Measurements from ENCODE around the gene MUTYH. TPM values are rescaled to one million over a fixed set of nuclear protein-coding genes. Genes with fewer than 3 reads are reported as not detected.

MUTYH gene
- total RNA-seq, 1 donor from 2014 or later, result 8.3 TPM

DNA sequence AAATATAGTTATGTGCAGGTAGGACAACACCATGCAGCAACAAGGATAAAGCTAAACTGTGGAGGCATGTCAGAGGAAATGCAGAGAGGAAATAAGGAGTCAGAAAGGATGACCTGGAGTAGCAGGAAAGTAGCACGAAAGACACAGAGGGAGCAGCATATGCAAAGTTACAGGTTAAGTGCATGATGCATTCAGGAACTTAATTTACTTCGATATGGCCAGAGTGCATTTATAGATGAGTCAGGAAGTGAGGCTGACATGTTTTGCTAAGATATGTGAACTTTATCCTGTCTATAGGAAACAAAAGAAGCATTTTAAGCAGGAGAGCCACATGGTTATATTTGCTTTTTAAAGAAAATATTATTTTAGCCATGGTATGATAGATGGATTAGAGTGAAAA, 15.4 kb upstream of the MUTYH start:
- no peak for ATAC-seq
- intact Hi-C loops (cut with DNase I), result no loop called here
- DNase-seq (ENCODE audit: missing footprints), result no peak

DNA sequence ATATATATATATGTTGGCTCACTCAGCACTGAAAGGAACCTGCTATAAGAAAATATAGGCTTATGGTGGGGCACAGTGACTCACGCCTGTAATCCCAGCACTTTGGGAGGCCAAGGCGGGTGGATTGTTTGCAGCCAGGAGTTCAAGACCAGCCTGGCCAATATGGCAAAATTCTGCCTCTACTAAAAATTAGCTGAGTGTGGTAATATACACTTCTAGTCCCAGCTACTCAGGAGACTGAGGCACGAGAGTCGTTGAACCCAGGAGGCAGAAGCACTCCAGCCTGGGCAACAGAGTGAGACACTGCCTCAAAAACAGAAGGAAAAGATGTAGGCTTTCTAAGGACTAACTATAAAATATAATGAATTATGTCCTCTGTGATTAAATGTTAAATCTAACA, 14.6 kb upstream of the MUTYH start:
- ATAC-seq (no peak), DNase-seq (ENCODE audit: missing footprints) (no peak)
- intact Hi-C loops (cut with DNase I), result no loop called here

- no peak for DNase-seq (ENCODE audit: missing footprints)
- intact Hi-C loops (cut with DNase I), result no loop called here
- ATAC-seq, result no peak
Observed at GRCh38 chr1:45353685-45354084, 13.4 kb upstream of the MUTYH start.

DNA sequence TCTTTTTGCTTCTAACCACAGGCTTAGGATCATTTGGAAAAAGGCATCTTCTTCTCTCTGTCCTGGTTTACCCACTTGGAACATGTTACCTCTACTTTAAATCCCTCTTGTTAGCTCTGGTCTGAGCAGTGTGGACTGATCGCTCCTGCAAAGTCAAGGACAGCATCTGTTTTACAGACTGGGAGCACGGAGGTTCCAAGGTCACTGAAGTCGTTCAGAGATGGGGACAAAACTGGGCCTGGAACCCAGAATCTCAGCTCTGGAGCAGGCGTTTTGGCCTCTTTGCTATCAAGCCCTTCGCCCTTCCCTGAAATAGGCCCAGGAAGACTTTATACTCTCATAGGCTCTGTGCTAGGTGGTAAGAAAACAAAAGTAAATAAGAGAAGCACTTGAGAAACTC, 11.3 kb upstream of the MUTYH start:
- intact Hi-C loops (cut with DNase I), result no loop called here
- no peak for ATAC-seq
- no peak for DNase-seq (ENCODE audit: missing footprints)

DNA sequence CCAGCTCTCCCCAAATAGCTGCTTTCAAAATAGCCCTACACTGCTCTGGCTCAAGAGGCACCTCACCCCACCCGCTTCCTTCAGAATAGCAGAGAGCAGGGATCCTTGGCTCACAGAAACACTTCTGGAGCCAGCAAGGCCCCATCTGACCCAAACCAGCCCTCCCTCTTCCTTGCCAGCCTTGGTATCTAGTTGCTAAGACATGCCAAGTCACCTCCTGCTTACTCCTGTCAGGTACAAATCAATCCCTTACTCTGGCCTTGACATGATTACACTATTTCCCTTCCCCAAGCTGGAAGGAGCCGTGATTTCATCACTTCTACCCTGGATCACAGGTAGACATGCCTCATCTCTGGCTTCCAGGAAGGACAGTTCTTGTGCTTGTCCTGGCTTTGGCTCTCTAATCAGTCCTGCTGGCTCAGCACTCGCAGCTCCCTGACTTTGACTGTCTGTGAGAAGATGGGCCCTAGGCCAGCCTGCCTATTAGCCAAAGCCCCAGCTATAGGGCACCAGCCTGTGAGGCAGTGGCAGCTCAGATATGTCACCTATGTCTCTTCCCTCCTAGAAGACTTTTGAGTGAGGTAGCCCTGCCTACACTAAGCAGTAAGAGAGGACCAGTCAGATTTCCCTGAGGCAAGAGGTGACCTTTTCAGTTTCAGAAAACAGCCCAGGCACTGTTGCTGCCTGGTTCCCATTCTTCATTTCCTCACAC, 8.9 kb upstream of the MUTYH start:
- intact Hi-C loops (cut with DNase I), result loop anchor here (10.0 kb wide), 1 partner anchor 216 kb away; no protein-coding TSS in a partner anchor
- ATAC-seq (peak; percentile 75), DNase-seq (ENCODE audit: missing footprints) (no peak)

DNA sequence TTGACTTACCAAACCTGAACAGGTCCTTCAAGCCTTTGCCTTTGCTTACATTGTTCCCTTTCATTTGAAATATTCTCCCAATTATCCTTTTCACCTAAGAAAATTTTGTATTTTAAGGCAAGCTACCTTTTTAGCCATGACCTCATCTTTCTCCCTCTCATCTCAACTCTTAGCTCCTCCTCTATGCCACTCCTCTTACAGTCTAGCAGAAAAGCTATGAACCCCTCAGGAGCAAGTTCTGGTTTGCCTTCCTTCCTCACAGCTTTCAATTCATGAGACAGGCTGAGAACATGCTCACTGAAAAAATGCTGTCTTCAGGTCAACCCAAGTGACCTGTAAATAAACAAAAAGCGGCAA, 8.3 kb upstream of the MUTYH start:
- DNase-seq (ENCODE audit: missing footprints) (no peak), ATAC-seq (peak; percentile 9)
- intact Hi-C loops (cut with DNase I), result loop anchor here (10.0 kb wide), 1 partner anchor 216 kb away; no protein-coding TSS in a partner anchor

GRCh38 chr1:45348020-45348419, 7.8 kb upstream of the MUTYH start:
- DNase-seq (ENCODE audit: missing footprints), result no peak
- ATAC-seq, result no peak
- intact Hi-C loops (cut with DNase I), result loop anchor here (10.0 kb wide), 1 partner anchor 217 kb away; no protein-coding TSS in a partner anchor

GRCh38 chr1:45346473-45346872, 6.2 kb upstream of the MUTYH start:
- intact Hi-C loops (cut with DNase I), result loop anchor here (10.0 kb wide), 1 partner anchor 218 kb away; no protein-coding TSS in a partner anchor
- ATAC-seq (no peak), DNase-seq (ENCODE audit: missing footprints) (no peak)

- intact Hi-C loops (cut with DNase I), result loop anchor here (10.0 kb wide), 1 partner anchor 220 kb away; no protein-coding TSS in a partner anchor
- ATAC-seq, result no peak
- DNase-seq (ENCODE audit: missing footprints), result no peak
Observed at GRCh38 chr1:45345014-45345413, 4.8 kb upstream of the MUTYH start.

GRCh38 chr1:45344499-45344898, 4.3 kb upstream of the MUTYH start:
- ATAC-seq (no peak), DNase-seq (ENCODE audit: missing footprints) (no peak)
- intact Hi-C loops (cut with DNase I), result loop anchor here (5.0 to 10.0 kb wide), 2 partner anchors 148 to 220 kb away; partner anchors contain the start of gene TESK2

- no peak for DNase-seq (ENCODE audit: missing footprints)
- ATAC-seq, result no peak
- intact Hi-C loops (cut with DNase I), result loop anchor here (2.0 to 10.0 kb wide), 3 partner anchors 36 to 224 kb away; partner anchors contain the start of gene TESK2
Observed at GRCh38 chr1:45340816-45341466, 701 bp upstream of the MUTYH start.

DNA sequence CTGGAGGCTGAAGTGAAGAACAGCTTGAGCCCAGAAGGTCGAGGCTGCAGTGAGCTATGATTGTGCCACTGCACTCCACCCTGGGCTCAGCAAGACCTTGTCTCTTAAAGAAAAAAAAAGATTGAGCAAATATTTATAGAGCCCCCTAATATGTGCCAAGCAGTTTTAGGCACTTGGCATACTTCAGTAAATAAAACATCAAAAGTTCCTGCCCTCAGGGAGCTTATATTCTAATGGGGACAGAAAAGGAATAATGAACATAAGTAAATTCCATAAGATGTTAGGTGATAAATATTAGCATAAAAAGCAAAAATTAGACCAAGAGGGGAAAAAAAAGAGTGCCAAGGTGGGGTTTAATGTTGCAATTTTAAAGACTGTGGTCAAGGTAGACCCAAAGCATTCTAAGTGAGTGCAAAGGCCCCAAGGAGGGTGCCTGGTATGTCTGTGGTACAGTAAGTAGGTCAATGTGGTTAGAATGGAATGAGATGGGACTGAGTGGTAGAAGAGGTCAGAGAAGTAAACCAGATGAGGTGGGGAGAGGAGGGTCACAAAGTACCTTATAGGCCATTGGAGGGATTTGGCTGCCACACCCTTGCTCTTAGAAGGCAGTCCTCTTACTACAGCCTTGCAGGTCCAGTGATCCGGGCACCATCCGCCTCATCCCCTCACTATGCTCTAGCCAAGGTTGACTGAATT, 2.5 kb downstream of the MUTYH start:
- no peak for DNase-seq (ENCODE audit: missing footprints)
- intact Hi-C loops (cut with DNase I), result no loop called here
- no peak for ATAC-seq

DNA sequence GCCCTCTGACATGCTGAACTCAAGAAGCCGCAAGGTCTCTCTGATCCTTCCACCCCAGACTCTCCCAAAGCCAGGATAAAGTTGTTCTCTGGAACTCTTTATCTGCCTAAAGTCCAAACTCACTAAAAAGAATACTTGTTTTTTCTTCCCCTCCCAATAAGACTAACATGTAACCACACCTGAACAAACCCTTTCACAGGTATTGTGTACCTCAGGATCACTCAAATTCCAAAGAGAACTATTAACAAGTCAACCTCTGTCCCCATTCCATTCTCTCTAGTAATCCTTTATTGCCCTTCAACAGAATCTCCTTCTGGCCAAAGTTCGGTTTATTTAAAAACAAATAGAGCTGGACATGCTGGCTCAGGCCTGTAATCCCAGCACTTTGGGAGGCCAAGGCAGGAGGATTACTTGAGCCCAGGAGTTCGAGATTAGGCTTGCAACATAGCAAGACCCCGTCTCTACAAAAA, 4.3 kb downstream of the MUTYH start:
- no peak for DNase-seq (ENCODE audit: missing footprints)
- ATAC-seq, result no peak
- intact Hi-C loops (cut with DNase I), result no loop called here

DNA sequence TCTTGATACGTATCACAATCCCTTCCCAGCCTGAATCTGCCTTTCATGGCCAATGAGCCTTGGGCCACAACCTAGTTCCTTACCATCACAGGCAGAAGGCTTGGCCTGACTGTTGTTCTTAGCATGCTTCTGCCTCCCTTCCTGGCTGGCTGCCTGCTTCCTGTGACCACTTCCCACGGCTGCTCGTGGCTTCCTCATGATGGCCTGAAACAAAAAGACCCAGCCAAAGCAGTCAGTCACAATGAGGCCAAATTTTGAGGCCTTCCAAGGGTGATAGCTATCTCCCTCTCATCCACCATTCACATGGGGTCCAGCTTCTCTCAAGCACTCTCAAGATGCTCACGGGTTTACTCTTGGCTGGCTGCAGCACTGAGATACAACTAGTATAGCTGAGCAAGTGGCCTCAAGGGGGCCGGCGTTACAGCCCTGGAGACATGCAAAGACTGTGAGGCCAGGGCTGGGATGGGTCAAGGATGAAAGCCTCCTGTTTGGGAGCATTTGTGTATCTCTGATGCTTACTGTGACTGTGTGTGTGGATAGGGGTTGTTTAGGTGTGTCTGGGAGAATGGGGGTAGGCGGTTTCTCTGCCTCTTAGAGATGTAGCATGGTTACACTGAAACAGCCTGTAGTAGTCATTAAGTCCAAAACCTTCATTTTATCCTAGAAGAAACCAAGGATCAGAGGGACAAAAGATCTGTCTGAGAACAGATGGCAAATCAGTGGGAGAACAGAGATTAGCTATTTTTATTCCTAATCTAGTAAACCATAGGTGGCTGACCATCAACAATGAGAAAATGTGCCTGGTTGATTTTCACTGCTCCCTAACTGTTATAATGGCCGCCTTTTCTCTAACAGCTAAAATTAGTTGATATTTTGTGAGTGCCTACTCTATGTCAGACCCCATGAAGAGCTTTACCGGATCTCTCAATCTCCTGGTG, 5.7 kb downstream of the MUTYH start:
- intact Hi-C loops (cut with DNase I), result no loop called here
- ATAC-seq (peak; percentile 35), DNase-seq (ENCODE audit: missing footprints) (no peak)

DNA sequence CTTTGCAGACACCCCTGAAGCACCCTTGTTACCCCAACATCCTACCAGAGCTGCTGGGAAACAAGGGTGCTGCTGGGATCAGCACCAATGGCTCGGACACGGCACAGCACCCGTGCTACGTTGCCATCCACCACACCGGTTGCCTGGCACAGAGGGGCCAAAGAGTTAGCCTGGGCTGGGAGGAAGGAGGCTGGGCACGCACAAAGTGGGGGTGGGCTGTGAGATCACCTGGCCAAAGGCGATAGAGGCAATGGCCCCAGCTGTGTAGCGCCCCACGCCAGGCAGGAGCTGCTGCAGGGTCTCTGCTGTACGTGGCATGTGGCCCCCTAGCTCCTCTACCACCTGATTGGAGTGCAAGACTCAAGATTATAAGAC, 7.9 kb downstream of the MUTYH start:
- intact Hi-C loops (cut with DNase I), result no loop called here
- no peak for ATAC-seq
- no peak for DNase-seq (ENCODE audit: missing footprints)

DNA sequence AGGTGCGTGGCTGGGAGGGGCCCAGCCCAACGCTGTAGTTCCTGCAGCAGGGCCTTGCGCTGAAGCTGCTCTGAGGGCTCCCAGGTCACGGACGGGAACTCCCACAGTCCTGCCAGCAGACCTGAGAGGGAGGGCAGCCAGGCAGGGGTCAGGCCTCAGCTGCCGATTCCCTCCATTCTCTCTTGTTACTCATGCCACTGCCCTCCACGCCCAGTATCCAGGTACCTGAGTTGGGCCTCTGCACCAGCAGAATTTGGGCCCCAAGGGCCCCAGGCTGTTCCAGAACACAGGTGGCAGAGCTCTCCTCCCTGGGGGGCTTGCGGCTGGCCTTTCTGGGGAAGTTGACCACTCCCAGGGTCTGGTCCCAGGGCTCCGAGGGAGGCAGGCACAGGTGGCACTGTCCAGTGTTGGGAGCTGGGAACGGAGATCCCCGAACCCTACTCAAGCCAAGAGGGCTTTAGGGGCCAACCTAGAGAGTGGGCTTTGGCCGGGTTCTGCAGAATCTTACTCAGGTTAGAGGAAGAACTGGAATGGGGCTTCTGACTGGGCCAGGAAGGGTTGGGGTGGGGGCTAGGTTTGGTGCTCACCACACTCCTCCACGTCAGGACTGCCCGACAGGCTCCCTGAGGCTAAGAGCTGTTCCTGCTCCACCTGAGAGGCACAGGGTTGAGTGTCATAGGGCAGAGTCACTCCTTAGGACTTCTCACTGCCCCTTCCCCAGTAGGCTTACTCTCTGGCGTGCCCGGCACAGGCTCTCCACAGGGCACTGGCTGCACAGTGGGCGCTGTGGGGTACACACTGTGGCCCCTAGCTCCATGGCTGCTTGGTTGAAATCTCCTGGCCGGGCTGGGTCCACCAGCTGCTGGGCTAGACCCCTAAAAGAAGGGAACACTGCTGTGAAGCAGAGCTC, 8.5 kb downstream of the MUTYH start:
- intact Hi-C loops (cut with DNase I), result no loop called here
- ATAC-seq (no peak), DNase-seq (ENCODE audit: missing footprints) (no peak)

DNA sequence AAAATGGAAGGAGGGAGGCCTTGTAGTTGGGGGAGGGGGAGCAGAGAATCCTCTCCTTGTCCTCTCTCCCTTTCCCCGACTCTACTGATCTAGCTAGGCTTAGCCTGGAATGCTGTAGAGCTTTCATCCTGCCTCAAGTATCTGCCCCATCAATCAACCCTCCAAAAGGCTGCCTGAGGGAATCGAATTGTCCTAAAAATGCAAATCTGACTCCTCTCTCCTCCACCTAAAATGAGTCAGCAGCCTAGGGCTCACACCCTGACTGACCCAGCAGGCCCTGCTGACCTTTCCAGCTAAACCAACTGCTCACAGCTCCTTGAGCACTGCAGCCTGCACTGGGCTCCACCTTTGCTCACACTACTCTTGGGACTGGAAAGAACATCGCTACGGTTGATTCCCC, 10.8 kb downstream of the MUTYH start:
- intact Hi-C loops (cut with DNase I), result no loop called here
- no peak for DNase-seq (ENCODE audit: missing footprints)
- no peak for ATAC-seq

- intact Hi-C loops (cut with DNase I), result no loop called here
- DNase-seq (ENCODE audit: missing footprints) (no peak), ATAC-seq (no peak)
Observed at GRCh38 chr1:45328680-45329079, 11.6 kb downstream of the MUTYH start.

Data from Right ventricle myocardium inferior (tissue), 1 donor.